ENCODE data around the gene CNPY1.

DNA sequence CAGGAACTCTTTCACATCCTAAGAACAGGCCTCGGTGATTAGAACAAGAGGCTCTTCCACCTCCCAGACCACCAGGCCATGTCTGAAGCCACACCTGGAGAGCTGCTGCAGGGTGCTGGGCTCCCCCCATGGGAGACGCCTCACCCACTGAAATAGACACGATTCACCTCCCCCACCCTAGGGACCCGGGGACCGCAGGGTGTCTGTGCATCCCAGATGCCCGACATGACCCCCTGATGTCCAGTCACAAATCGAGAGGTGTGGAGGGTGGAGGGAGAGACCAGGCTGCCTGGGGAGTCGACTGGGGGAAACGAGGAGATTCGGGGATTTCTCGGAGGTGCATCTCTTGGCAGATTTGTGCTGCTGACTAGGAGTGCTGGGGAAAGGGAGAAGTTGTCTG, 31.0 kb downstream of the CNPY1 start:
- no peak for TF ChIP-seq EZH2 (IDR thresholded peaks at IDR 0.05; ENCODE audit: insufficient read depth, poor library complexity, severe bottlenecking)
- no peak for TF ChIP-seq EZH2phosphoT487 (IDR thresholded peaks at IDR 0.05; ENCODE audit: insufficient read depth, low read depth)
